Activated CD4-positive, alpha-beta T cell treated with anti-CD3 and anti-CD28 coated beads for 24 hours (primary cell): Measurements from ENCODE around the gene PCDHA6.
"Not testable (repeated sequence)": the region's sequence is repeated elsewhere in the genome, so short reads cannot be mapped to it uniquely, and the experiment has no call there.

ENCODE experiments used
- DNase-seq, 2 donors: peaks; one replicate each; pipeline ENCODE4 v3.0.0-alpha.2; 2020; ENCODE audit warnings: low read depth in 2 of 2

Gene PCDHA6

GRCh38 chr5:140822281-140822629, 5.5 kb upstream of the PCDHA6 start:
- no peak for DNase-seq

DNA sequence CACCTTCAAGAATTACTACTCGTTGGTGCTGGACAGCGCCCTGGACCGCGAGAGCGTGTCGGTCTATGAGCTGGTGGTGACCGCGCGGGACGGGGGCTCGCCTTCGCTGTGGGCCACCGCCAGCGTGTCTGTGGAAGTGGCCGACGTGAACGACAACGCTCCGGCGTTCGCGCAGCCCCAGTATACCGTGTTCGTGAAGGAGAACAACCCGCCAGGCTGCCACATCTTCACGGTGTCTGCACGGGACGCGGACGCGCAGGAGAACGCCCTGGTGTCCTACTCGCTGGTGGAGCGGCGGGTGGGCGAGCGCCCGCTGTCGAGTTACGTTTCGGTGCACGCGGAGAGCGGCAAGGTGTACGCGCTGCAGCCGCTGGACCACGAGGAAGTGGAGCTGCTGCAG, 4.8 kb upstream of the PCDHA6 start:
- DNase-seq: not testable (repeated sequence)

DNA sequence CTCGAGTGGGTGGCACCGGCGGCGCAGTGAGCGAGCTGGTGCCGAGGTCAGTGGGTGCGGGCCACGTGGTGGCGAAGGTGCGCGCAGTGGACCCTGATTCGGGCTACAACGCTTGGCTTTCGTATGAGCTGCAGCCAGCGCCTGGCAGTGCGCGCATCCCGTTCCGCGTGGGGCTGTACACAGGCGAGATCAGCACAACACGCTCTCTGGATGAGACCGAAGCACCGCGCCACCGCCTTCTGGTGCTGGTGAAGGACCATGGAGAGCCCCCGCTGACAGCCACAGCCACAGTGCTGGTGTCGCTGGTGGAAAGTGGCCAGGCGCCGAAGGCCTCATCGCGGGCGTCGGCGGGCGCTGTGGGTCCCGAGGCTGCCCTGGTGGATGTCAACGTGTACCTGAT, 4.3 kb upstream of the PCDHA6 start:
- no peak for DNase-seq

DNA sequence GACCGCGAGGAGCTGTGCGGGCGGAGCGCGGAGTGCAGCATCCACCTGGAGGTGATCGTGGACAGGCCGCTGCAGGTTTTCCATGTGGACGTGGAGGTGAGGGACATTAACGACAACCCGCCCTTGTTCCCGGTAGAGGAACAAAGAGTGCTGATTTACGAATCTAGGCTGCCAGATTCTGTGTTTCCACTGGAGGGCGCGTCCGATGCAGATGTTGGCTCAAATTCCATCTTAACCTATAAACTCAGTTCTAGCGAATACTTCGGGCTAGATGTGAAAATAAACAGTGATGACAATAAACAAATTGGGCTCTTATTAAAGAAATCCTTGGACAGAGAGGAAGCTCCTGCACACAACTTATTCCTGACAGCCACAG, 590 bp downstream of the PCDHA6 start:
- DNase-seq: no peak

GRCh38 chr5:140829511-140830501, 2.0 kb downstream of the PCDHA6 start:
- not testable (repeated sequence) for DNase-seq

GRCh38 chr5:140833993-140834392, 6.2 kb downstream of the PCDHA6 start, which contains the start of gene PCDHA7:
TSS of gene PCDHA7 (plus strand) at chr5:140834269. CDS start at chr5:140834384, 115 bp downstream.
- DNase-seq: no peak

DNA sequence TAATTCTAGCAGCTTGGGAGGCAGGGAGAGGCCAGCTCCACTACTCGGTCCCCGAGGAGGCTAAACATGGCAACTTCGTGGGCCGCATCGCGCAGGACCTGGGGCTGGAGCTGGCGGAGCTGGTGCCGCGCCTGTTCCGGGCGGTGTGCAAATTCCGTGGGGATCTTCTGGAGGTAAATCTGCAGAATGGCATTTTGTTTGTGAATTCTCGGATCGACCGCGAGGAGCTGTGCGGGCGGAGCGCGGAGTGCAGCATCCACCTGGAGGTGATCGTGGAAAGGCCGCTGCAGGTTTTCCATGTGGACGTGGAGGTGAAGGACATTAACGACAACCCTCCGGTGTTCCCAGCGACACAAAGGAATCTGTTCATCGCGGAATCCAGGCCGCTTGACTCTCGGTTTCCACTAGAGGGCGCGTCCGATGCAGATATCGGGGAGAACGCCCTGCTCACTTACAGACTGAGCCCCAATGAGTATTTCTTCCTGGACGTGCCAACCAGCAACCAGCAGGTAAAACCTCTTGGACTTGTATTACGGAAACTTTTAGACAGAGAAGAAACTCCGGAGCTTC, 6.8 kb downstream of the PCDHA6 start:
- not testable (repeated sequence) for DNase-seq

GRCh38 chr5:140835622-140836510, 8.1 kb downstream of the PCDHA6 start:
- DNase-seq: no peak

GRCh38 chr5:140840978-140841962, 13.5 kb downstream of the PCDHA6 start, which contains the start of gene PCDHA8:
TSS of gene PCDHA8 (plus strand) at chr5:140841187. CDS start at chr5:140841322, 135 bp downstream.
- no peak for DNase-seq

DNA sequence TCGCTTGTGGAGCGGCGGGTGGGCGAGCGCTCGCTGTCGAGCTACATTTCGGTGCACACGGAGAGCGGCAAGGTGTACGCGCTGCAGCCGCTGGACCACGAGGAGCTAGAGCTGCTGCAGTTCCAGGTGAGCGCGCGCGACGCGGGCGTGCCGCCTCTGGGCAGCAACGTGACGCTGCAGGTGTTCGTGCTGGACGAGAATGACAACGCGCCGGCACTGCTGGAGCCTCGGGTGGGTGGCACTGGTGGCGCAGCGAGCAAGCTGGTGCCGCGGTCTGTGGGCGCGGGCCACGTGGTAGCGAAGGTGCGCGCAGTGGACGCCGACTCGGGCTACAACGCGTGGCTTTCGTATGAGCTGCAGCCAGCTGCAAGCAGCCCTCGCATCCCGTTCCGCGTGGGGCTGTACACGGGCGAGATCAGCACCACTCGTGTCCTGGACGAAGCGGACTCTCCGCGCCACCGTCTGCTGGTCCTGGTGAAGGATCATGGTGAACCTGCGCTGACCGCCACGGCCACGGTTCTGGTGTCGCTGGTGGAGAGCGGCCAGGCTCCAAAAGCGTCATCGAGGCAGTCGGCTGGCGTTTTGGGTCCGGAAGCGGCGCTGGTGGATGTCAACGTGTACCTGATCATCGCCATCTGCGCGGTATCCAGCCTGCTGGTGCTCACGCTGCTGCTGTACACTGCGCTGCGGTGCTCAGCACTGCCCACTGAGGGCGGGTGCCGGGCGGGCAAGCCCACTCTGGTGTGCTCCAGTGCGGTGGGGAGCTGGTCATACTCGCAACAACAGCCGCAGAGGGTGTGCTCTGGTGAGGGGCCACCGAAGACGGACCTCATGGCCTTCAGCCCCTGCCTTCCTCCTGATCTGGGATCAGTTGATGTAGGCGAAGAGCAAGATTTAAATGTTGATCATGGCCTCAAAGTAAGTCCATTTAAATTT, 15.3 kb downstream of the PCDHA6 start:
- DNase-seq: no peak

DNA sequence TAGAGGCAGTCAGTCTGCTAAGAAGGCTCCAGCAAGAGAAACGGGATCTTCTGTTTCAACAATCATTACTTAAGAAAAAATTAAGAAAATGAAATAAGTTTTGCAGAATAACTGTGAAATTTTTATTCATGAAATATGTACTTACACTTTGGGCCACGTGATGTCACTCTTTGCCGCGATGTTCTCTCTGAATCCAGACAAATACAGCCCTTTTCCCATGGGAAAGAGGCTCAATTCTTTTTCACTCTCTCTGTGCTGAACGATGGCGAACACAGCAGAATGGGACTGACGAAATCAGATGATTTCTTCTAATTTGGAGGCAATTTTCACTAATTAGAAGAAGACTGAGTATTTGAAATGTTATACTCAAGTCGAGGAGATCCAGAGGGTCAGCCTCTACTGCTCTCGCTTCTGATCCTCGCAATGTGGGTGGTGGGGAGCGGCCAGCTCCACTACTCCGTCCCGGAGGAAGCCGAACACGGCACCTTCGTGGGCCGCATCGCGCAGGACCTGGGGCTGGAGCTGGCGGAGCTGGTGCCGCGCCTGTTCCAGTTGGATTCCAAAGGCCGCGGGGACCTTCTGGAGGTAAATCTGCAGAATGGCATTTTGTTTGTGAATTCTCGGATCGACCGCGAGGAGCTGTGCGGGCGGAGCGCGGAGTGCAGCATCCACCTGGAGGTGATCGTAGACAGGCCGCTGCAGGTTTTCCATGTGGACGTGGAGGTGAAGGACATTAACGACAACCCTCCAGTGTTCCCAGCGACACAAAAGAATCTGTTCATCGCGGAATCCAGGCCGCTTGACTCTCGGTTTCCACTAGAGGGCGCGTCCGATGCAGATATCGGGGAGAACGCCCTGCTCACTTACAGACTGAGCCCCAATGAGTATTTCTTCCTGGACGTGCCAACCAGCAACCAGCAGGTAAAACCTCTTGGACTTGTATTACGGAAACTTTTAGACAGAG, 20.7 kb downstream of the PCDHA6 start, which contains the start of gene PCDHA9:
PCDHA9 (plus strand) TSS at position 244 of the 964 bp plus-strand sequence; CDS start at position 358, 114 bp downstream.
- DNase-seq: not testable (repeated sequence)

- DNase-seq: not testable (repeated sequence)
These were observed 22.3 kb downstream of the PCDHA6 start for GRCh38 chr5:140849831-140850634.

DNA sequence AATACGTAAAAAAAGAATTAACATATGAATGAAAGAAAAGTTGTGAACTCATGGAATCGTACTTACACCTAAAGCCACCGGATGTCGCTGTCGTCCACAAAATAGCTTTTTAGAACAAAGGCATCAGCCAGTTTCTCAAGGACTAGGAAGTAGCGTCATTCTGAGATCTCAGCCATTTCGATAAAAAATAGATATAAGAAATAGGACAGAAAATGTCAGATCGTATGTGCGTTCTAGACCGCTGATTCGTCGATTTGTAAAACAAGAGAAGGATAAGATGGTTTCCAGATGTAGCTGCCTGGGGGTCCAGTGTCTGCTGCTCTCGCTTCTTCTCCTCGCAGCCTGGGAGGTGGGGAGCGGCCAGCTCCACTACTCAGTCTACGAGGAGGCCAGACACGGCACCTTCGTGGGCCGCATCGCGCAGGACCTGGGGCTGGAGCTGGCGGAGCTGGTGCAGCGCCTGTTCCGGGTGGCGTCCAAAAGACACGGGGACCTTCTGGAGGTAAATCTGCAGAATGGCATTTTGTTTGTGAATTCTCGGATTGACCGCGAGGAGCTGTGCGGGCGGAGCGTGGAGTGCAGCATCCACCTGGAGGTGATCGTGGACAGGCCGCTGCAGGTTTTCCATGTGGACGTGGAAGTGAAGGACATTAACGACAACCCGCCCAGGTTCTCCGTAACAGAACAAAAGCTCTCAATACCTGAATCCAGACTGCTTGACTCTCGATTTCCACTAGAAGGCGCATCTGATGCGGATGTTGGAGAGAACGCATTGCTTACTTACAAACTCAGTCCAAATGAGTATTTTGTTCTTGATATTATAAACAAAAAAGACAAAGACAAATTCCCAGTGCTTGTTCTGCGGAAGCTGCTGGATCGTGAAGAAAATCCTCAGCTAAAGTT, 28.3 kb downstream of the PCDHA6 start, which contains the start of gene PCDHA10:
PCDHA10 (plus strand) TSS at position 126 of the 903 bp plus-strand sequence; CDS start at position 278, 152 bp downstream.
- no peak for DNase-seq

DNA sequence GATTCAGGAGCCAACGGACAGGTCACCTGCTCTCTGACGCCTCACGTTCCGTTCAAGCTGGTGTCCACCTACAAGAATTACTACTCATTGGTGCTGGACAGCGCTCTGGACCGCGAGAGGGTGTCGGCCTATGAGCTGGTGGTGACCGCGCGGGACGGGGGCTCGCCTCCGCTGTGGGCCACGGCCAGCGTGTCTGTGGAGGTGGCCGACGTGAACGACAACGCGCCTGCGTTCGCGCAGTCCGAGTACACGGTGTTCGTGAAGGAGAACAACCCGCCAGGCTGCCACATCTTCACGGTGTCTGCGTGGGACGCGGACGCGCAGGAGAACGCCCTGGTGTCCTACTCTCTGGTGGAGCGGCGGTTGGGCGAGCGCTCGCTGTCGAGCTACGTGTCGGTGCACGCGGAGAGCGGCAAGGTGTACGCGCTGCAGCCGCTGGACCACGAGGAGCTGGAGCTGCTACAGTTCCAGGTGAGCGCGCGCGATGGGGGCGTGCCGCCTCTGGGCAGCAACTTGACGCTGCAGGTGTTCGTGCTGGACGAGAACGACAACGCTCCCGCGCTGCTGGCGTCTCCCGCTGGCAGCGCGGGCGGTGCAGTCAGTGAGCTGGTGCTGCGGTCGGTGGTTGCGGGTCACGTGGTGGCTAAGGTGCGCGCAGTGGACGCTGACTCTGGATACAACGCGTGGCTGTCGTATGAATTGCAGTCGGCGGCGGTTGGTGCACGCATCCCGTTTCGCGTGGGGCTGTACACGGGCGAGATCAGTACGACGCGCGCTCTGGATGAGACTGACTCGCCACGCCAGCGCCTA, 29.6 kb downstream of the PCDHA6 start:
- no peak for DNase-seq

DNA sequence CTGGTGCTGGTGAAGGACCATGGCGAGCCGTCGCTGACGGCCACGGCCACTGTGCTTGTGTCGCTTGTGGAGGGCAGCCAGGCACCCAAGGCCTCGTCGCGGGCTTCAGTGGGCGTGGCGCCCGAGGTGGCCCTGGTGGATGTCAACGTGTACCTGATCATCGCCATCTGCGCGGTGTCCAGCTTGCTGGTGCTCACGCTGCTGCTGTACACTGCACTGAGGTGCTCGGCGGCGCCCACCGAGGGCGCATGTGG, 30.2 kb downstream of the PCDHA6 start:
- no peak for DNase-seq
